IPS-15b (cell line): ENCODE data around the gene CPAMD8.
"Not testable (repeated sequence)": the region's sequence is repeated elsewhere in the genome, so short reads cannot be mapped to it uniquely, and the experiment has no call there.

Experiments
- H3K27me3 ChIP-seq: one replicate; pipeline ENCODE4 v1.6.1; 2013; ENCODE audit warnings: low read length; ENCODE audit not compliant: control insufficient read depth, insufficient read depth
- H3K36me3 ChIP-seq: one replicate; pipeline ENCODE4 v1.6.1; 2013; ENCODE audit warnings: low read length; ENCODE audit not compliant: control insufficient read depth, insufficient read depth
- H3K4me1 ChIP-seq: one replicate; pipeline ENCODE4 v1.6.1; 2013; ENCODE audit warnings: mild to moderate bottlenecking, low read length; ENCODE audit not compliant: control insufficient read depth, insufficient read depth
- H3K4me3 ChIP-seq: one replicate; pipeline ENCODE4 v1.5.1; 2013; ENCODE audit warnings: low read depth, low read length
- H3K9ac ChIP-seq: one replicate; pipeline ENCODE4 v1.6.1; 2013; ENCODE audit warnings: low read depth, mild to moderate bottlenecking, low read length
- H3K9me3 ChIP-seq: one replicate; pipeline ENCODE4 v1.6.1; 2013; ENCODE audit warnings: mild to moderate bottlenecking, low read length; ENCODE audit not compliant: control insufficient read depth, insufficient read depth

Gene CPAMD8

DNA sequence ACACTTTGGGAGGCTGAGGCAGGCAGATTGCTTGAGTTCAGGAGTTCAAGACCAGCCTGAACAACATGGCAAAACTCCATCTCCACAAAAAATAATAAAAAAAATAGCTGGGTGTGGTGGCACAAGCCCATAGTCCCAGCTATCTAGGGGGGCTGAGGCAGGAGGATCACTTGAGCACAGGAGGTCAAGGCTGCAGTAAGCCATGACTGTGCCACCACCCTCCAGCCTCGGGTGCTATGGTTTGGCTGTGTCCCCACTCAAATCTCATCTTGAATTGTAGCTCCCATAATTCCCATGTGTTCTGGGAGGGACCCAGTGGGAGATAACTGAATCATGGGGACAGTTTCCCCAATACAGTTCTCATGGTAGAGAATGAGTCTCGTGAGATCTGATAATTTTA, 44.0 kb downstream of the CPAMD8 start:
- not testable (repeated sequence) for H3K9me3 ChIP-seq, H3K4me3 ChIP-seq

DNA sequence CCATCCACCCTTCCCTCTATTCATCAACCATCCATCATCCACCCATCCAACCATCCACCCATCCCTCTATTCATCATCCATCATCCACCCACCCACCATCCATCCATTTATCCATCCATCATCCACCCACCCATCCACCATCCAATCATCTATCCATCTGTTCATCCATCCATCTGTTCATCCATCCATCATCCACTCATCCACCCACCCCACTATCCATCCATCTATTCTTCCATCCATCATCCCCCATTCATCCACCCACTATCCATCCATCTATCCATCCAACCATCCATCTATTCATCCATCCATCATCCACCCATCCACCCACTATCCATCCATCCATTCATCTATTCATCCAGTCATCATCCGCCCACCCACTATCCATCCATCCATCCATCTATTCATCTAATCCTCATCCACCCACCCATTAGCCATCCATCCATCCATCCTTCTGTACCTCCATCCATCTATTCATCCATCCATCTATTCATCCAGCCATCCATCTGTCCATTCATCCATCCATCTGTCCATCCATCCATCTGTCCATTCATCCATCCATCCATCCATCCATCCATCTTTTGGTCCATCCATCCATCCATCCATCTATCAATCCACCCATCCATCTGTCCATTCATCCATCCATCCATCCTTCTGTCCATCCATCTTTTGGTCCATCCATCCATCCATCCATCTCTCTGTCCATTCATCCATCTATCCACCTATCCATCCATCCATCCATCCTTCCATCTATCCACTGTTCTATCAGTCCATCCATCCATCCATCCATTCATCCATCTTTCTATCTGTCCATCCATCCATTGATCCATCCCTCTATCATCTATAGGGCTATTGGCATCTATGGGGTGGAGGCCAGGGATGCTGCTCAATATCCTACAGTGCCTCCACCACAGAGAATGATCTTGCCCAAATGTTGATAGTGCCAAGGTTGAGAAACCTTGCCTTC, 47.5 kb downstream of the CPAMD8 start:
- H3K4me1 ChIP-seq = no peaks in the 10 kb centered on the region
- H3K9ac ChIP-seq = no peak overlapping the region
- no peaks in the 10 kb centered on the region for H3K36me3 ChIP-seq
- no peaks in the 10 kb centered on the region for H3K27me3 ChIP-seq
- H3K9me3 ChIP-seq = no peaks in the 10 kb centered on the region
- H3K4me3 ChIP-seq = no peak overlapping the region

More for the DNA sequence above, 44.0 kb downstream of the CPAMD8 start:
- not testable (repeated sequence) for H3K4me1 ChIP-seq, H3K9ac ChIP-seq, H3K36me3 ChIP-seq, H3K27me3 ChIP-seq

DNA sequence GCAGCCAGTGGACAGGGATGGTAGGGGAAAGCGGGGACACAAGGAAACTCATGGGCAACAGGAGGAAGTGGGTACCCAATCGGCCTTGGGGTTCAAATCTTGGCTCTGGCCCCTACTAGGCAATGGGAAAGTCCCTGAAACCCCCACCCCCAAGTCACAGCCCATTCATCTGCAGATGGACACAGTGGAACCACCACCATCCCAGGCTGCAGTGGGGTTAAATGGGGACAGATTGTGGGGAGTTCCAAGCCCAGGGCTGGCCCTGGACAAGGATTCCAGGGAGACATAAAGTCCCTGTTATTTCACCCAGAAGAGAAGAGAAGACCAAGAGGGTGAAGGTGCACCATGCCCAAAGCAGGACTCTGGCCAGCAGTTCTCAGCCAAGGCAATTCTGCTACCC, 48.5 kb downstream of the CPAMD8 start:
- Histone ChIP-seq H3K4me3 (no peak overlapping the region), H3K36me3 (no peaks in the 10 kb centered on the region), H3K9ac (no peak overlapping the region), H3K9me3 (no peaks in the 10 kb centered on the region), H3K4me1 (no peaks in the 10 kb centered on the region), H3K27me3 (no peaks in the 10 kb centered on the region)

DNA sequence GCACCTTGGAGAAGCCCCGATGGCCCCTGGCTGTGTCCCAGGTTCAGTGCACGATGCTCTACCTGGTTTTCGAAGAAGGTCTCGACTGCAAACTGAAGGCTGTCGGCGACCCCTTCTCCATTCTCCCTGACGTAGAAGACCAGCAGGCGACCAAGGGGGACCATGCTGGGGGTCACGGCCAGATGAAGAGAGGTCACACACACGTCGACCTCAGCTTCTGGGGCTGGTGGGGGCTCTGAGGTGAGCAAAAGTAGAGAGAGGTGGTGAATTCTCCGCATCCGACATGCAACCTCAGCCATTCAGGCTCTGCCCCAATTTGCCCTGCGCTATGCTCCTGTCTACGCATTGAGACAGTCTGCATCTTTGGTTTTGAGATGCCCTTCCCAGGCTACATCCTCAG, 49.3 kb downstream of the CPAMD8 start:
- no peak overlapping the region for H3K9ac ChIP-seq
- no peak overlapping the region for H3K4me3 ChIP-seq
- no peaks in the 10 kb centered on the region for H3K36me3 ChIP-seq
- H3K4me1 ChIP-seq = no peaks in the 10 kb centered on the region
- H3K9me3 ChIP-seq = no peaks in the 10 kb centered on the region
- H3K27me3 ChIP-seq = no peaks in the 10 kb centered on the region

DNA sequence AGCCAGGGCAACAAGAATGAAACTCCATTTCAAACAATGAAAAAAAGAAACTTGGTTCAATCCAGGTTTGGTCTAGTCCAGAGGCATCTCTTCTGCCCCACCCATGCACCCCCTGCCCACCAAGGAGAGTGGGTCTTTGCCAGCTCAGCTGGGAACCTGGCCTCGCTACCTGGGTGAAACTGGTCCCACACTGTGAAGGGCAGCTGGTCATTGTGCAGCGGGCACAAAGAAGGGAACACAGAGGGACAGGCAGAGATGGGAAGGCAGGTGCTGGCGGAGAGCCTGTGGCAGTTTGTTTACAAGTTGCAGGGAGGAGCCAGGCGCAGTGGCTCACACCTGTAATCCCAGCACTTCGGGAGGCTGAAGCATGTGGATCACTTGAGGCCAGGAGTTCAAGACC, 50.2 kb downstream of the CPAMD8 start:
- Histone ChIP-seq H3K9ac (no peak overlapping the region), H3K27me3 (no peaks in the 10 kb centered on the region)

DNA sequence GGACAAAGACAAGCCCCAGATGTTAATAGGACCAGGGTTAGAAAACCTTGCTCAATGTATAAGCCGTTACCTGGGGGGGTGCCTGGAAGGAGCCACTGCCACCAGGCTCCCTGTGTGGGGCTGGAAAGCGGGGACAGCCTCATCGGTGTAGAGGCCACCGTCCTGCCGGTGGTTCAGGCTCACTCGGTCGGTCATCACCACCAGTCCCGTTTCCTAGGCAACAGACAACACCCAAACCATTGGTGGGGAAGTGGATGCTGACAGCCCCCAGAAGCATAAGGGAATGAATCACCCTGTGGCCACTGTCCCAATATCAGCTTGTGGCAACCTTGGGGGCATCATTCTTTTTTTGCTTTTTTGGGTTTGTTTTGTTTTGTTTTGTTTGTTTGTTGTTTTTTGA, 55.8 kb downstream of the CPAMD8 start:
- Histone ChIP-seq H3K4me1 (no peaks in the 10 kb centered on the region), H3K36me3 (no peaks in the 10 kb centered on the region), H3K4me3 (no peak overlapping the region), H3K27me3 (no peaks in the 10 kb centered on the region), H3K9ac (no peak overlapping the region), H3K9me3 (no peaks in the 10 kb centered on the region)

More for the DNA sequence above, 50.2 kb downstream of the CPAMD8 start:
- Histone ChIP-seq H3K9me3 (no peaks in the 10 kb centered on the region), H3K36me3 (no peaks in the 10 kb centered on the region), H3K4me3 (no peak overlapping the region), H3K4me1 (no peaks in the 10 kb centered on the region)

- Histone ChIP-seq H3K9ac (no peak overlapping the region), H3K4me3 (no peak overlapping the region), H3K9me3 (no peaks in the 10 kb centered on the region), H3K36me3 (no peaks in the 10 kb centered on the region), H3K27me3 (no peaks in the 10 kb centered on the region), H3K4me1 (no peaks in the 10 kb centered on the region)
These were observed 57.5 kb downstream of the CPAMD8 start for GRCh38 chr19:16969135-16969534.

DNA sequence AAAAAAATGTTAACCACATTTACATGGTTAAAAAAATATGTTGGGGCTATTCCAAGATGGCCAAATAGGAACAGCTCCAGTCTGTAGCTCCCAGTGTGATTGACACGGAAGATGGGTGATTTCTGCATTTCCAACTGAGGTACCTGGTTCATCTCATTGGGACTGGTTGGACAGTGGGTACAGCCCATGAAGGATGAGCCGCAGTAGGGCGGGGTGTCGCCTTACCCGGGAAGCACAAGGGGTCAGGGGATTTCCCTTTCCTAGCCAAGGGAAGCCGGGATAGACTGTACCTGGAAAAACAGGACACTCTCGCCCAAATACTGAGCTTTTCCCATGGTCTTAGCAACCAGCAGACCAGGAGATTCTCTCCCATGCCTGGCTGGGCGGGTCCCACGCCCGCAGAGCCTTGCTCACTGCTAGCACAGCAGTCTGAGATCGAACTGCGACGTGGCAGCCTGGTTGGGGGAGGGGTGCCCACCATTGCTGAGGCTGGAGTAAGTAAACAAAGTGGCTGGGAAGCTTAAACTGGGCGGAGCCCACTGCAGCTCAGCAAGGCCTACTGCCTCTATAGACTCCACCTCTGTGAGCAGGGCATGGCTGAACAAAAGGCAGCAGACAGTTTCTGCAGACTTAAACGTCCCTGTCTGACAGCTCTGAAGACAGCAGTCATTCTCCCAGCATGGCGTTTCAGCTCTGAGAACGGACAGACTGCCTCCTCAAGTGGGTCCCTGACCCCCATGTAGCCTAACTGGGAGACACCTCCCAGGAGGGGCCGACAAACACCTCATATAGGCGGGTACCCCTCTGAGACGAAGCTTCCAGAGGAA, 65.4 kb downstream of the CPAMD8 start:
- H3K4me3 ChIP-seq, H3K36me3 ChIP-seq: not testable (repeated sequence)
- peak overlapping the region; percentile 70 for H3K9ac ChIP-seq

DNA sequence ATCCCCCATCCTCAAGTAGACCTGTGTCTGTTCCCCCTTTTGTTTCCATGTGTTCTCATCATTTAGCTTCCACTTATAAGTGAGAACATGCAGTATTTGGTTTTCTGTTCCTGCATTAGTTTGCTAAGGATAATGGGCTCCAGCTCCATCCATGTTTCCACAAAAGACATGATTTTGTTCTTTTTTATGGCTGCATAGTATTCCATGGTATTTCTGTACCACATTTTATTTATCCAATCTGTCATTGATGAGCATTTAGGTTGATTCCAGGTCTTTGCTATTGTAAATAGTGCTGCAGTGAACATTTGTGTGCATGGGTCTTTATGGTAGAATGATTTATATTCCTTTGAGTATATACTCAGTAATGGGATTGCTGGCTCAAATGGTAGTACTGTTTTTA, 68.3 kb downstream of the CPAMD8 start:
- H3K9me3 ChIP-seq, H3K4me1 ChIP-seq, H3K4me3 ChIP-seq, H3K27me3 ChIP-seq, H3K9ac ChIP-seq, H3K36me3 ChIP-seq: not testable (repeated sequence)

More for the DNA sequence above, 65.4 kb downstream of the CPAMD8 start:
- not testable (repeated sequence) for H3K4me1 ChIP-seq, H3K27me3 ChIP-seq, H3K9me3 ChIP-seq

- Histone ChIP-seq H3K4me3 (no peak overlapping the region), H3K4me1 (peaks cover 4% of the 10 kb centered on the region), H3K27me3 (no peaks in the 10 kb centered on the region), H3K9ac (no peak overlapping the region), H3K9me3 (no peaks in the 10 kb centered on the region), H3K36me3 (no peaks in the 10 kb centered on the region)
These were observed 68.8 kb downstream of the CPAMD8 start for GRCh38 chr19:16957855-16958254.

GRCh38 chr19:16957151-16957701, 69.4 kb downstream of the CPAMD8 start:
- Histone ChIP-seq H3K4me3 (no peak overlapping the region), H3K4me1 (peaks cover 4% of the 10 kb centered on the region), H3K36me3 (no peaks in the 10 kb centered on the region), H3K9ac (no peak overlapping the region), H3K9me3 (no peaks in the 10 kb centered on the region), H3K27me3 (no peaks in the 10 kb centered on the region)
